ENCODE results near the gene RNF121. TPM values are rescaled to one million over a fixed set of nuclear protein-coding genes. Genes with fewer than 3 reads are reported as not detected.
A peak's percentile ranks its signal among the peaks of the same experiment; 100 is the strongest.

Gene RNF121
- total RNA-seq, 2 donors from 2014 or later: 28.6 to 43.0 TPM

DNA sequence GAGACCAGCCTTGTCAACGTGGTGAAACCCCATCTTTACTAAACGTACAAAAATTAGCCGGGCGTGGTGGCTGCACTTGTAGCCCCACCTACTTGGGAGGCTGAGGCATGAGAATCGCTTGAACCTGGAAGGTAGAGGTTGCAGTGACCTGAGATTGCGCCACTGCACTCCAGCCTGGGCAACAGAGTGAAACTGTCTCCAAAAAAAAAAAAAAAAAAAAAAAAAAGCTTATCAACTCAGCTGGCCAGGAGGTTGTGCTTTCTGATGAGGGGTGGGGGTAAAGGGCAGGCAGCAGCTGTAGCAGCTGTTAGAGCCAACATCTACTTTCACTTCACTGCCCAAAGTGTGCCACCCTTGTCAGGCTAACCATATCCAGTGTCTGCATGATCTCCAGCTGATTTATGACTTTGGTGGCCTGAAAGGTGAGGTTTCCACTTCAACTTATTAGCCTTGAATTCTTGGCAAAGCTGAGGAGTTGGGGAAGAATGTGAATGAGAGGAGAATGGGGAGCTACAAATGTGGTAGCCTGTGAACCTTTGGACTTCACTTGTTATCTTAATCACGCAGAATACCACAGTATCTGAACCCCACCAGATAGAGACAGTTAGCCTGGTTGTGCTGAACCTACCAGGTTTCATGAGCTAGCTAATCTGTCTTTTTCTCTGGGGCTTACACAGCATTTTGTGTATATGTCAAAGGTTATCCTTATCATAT is 19.6 kb downstream of the RNF121 start:
- no peak overlapping the region for H3K4me3 ChIP-seq
- no peak for TF ChIP-seq CTCF (IDR thresholded peaks at IDR 0.05)
- intact Hi-C loops (cut with DNase I): no loop called here
- peak; percentile 33 for DNase-seq
- peaks cover 7% of the 10 kb centered on the region for H3K4me1 ChIP-seq
- no peak overlapping the region for H3K9ac ChIP-seq (ENCODE audit: low read depth in 2 of 2, low read length in 2 of 2)
- H3K27me3 ChIP-seq: no peaks in the 10 kb centered on the region
- no peaks in the 10 kb centered on the region for H3K9me3 ChIP-seq
- no peaks in the 10 kb centered on the region for H3K36me3 ChIP-seq
- peak overlapping the region; percentile 13 for H3K27ac ChIP-seq

DNA sequence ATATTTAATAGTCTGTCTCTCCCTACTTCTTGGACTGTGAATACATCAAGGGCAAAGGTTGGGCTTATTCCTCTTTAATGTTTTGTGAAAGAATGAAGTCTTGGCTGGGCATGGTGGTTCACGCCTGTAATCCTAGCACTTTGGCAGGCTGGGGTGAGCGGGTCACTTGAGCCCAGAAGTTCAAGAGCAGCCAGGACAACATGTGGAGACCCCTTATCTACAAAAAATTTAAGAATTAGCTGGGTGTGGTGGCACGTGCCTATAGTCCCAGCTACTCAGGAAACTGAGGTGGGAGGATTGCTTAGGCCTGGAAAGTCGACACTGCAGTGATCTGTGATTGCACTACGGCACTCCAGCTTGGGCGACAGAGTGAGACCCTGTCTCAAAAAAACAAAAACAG is 20.2 kb downstream of the RNF121 start:
- H3K4me1 ChIP-seq: peaks cover 7% of the 10 kb centered on the region
- DNase-seq: no peak
- no peak for TF ChIP-seq CTCF (IDR thresholded peaks at IDR 0.05)
- no peak overlapping the region for H3K9ac ChIP-seq (ENCODE audit: low read depth in 2 of 2, low read length in 2 of 2)
- no peaks in the 10 kb centered on the region for H3K9me3 ChIP-seq
- no peak overlapping the region for H3K4me3 ChIP-seq
- intact Hi-C loops (cut with DNase I): no loop called here
- no peaks in the 10 kb centered on the region for H3K36me3 ChIP-seq
- no peaks in the 10 kb centered on the region for H3K27me3 ChIP-seq
- peak overlapping the region; percentile 13 for H3K27ac ChIP-seq

GRCh38 chr11:71951741-71952310 is 23.0 kb downstream of the RNF121 start:
- DNase-seq: no peak
- Histone ChIP-seq H3K27ac (no peak overlapping the region), H3K27me3 (no peaks in the 10 kb centered on the region), H3K9me3 (no peaks in the 10 kb centered on the region), H3K9ac (ENCODE audit: low read depth in 2 of 2, low read length in 2 of 2) (no peak overlapping the region), H3K4me1 (peaks cover 7% of the 10 kb centered on the region), H3K36me3 (no peaks in the 10 kb centered on the region), H3K4me3 (no peak overlapping the region)
- intact Hi-C loops (cut with DNase I): no loop called here
- TF ChIP-seq CTCF (IDR thresholded peaks at IDR 0.05): no peak

GRCh38 chr11:71955898-71956456 is 27.1 kb downstream of the RNF121 start:
- Histone ChIP-seq H3K9ac (ENCODE audit: low read depth in 2 of 2, low read length in 2 of 2) (no peak overlapping the region), H3K36me3 (no peaks in the 10 kb centered on the region), H3K4me3 (no peak overlapping the region), H3K9me3 (no peaks in the 10 kb centered on the region), H3K27me3 (no peaks in the 10 kb centered on the region), H3K27ac (no peak overlapping the region), H3K4me1 (no peaks in the 10 kb centered on the region)
- DNase-seq: no peak
- intact Hi-C loops (cut with DNase I): no loop called here
- TF ChIP-seq CTCF (IDR thresholded peaks at IDR 0.05): no peak

DNA sequence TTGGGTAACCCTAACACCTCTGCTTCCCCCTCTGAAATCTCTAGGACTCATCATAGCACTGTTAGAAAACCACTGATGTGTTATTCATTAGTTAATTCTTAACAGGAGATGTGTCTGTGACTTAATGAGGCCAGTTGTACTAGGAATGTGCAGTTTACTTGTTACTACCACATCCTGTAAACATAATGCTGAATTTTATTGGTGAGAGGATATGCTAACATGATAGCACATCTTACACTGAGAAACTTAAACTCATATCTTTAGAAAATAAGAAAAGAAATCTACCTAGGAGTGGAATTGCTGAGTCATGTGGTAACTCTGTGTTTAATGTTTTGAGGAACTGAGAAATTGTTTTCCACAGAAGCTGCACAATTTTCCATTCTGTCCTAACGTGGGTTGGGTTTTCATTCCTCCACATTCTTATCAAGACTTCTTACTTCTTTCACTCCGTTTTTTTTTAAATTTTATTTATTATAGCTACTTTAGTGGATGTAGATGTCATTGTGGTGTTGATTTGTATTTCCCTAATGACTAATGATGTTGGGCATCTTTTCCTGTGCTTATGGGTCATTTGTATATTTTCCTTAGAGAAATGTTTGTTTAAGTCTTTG is 33.7 kb downstream of the RNF121 start:
- Histone ChIP-seq H3K9ac (ENCODE audit: low read depth in 2 of 2, low read length in 2 of 2) (no peak overlapping the region), H3K27ac (no peak overlapping the region), H3K27me3 (no peaks in the 10 kb centered on the region), H3K36me3 (no peaks in the 10 kb centered on the region), H3K4me1 (no peaks in the 10 kb centered on the region), H3K4me3 (no peak overlapping the region), H3K9me3 (no peaks in the 10 kb centered on the region)
- no peak for DNase-seq
- intact Hi-C loops (cut with DNase I): no loop called here
- TF ChIP-seq CTCF (IDR thresholded peaks at IDR 0.05): no peak
